OCI-LY3 (cell line): ENCODE data around the gene ZC3H13.

Experiments
- H2AFZ ChIP-seq: fragments of 200-600, 300-600 bp; shearing (Covaris generic); 2 replicates; pipeline ENCODE4 v1.6.0; 2014; ENCODE audit warnings: antibody characterized with exemption, low read depth, low read length
- H3K27ac ChIP-seq: fragments of 200-600, 300-600 bp; sonication (generic); 2 replicates; pipeline ENCODE4 v1.5.1; 2014; ENCODE audit warnings: mild to moderate bottlenecking, low read length, moderate library complexity, mixed read lengths
- H3K27me3 ChIP-seq: fragments of 200-600, 300-600 bp; sonication (generic); 2 replicates; pipeline ENCODE4 v1.6.1; 2014; ENCODE audit warnings: low read depth, low read length, mixed read lengths
- H3K36me3 ChIP-seq: fragments of 200-600, 300-600 bp; sonication (generic); replicated peaks from 2 replicates; pipeline ENCODE3; 2014; ENCODE audit warnings: low read depth, low read length, mixed read lengths
- H3K4me1 ChIP-seq: fragments of 300-600, 200-600 bp; sonication (generic); 2 replicates; pipeline ENCODE4 v1.6.1; 2014; ENCODE audit warnings: low read length, mixed read lengths
- H3K4me2 ChIP-seq: fragments of 200-600, 300-600 bp; sonication (generic); 2 replicates; pipeline ENCODE4 v1.6.1; 2014; ENCODE audit warnings: low read length, mixed read lengths
- H3K4me3 ChIP-seq: fragments of 300-600, 200-600 bp; sonication (generic); 2 replicates; pipeline ENCODE4 v1.5.1; 2014; ENCODE audit warnings: antibody characterized with exemption, mild to moderate bottlenecking, low read length, moderate library complexity
- H3K79me2 ChIP-seq: fragments of 300-600, 200-600 bp; shearing (Covaris generic); 2 replicates; pipeline ENCODE4 v1.6.1; 2014; ENCODE audit warnings: mild to moderate bottlenecking, low read length, mixed read lengths
- H3K9ac ChIP-seq: fragments of 300-600, 200-600 bp; shearing (Covaris generic); 2 replicates; pipeline ENCODE4 v1.6.0; 2014; ENCODE audit warnings: mild to moderate bottlenecking, low read length, moderate library complexity
- H3K9me3 ChIP-seq: fragments of 200-600, 300-600 bp; shearing (Covaris generic); 2 replicates; pipeline ENCODE4 v1.6.1; 2014; ENCODE audit warnings: low read length, mixed read lengths; ENCODE audit not compliant: insufficient read depth
- H4K20me1 ChIP-seq: fragments of 200-600, 300-600 bp; sonication (generic); 2 replicates; pipeline ENCODE4 v1.6.1; 2016; ENCODE audit warnings: low read length, mixed read lengths; ENCODE audit not compliant: insufficient read depth
- CTCF ChIP-seq: fragments of 200-600, 300-600 bp; sonication (generic); IDR thresholded peaks from 2 replicates; pipeline ENCODE4 v1.5.1; 2014; ENCODE audit warnings: antibody characterized with exemption, low read length, low read depth
- EZH2phosphoT487 ChIP-seq: fragments of 200-600 bp; shearing (Covaris generic); IDR thresholded peaks from 2 replicates; pipeline ENCODE4 v1.6.1; 2018; ENCODE audit warnings: antibody characterized with exemption, mixed run types, low read depth

The ZC3H13 gene

DNA sequence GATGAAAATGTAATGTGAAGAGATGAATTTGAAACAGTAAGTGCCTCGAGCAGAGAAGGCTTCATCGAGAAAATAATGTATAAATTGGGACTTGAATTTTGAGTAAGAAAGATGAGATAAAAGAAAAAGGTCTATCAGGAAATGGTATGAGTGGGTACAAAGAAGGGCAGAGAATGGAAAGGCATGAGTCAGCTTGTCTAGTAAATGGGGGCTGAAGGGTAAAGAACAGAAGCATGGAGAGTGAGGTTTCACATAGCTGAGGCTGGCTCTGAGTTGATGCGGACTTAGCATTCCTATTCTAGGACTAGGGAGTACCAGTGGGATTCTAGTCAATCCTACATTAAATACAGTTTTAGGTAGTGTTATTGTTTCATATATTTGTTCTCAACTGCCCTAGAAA is 85.8 kb downstream of the ZC3H13 start:
- Histone ChIP-seq H3K4me1 (no peaks in the 10 kb centered on the region), H3K9ac (no peak overlapping the region), H3K4me2 (no peak overlapping the region), H4K20me1 (no peaks in the 10 kb centered on the region), H3K36me3 (peaks cover 49% of the 10 kb centered on the region), H2AFZ (no peak overlapping the region), H3K9me3 (no peaks in the 10 kb centered on the region), H3K27ac (no peak overlapping the region), H3K27me3 (no peaks in the 10 kb centered on the region), H3K79me2 (no peaks in the 10 kb centered on the region), H3K4me3 (no peak overlapping the region)
- TF ChIP-seq CTCF (no peak), EZH2phosphoT487 (no peak)

DNA sequence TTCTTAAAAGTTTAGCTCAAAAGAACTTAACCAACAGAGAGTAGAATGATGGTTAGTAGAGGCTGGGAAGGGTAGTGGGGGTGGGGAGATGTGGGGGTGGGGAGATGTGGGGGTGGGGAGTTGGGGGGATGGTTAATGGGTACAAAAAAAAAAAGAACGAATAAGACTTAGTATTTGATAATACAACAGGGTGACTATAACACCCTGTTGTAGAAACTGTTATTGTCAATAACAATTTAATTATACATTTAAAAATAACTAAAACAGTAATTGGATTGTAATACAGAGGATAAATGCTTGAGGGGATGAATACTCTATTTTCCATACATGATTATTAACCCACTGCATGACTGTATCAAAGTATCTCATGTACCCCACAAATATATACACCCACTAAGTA is 91.1 kb downstream of the ZC3H13 start:
- H2AFZ ChIP-seq = no peak overlapping the region
- no peak overlapping the region for H3K9ac ChIP-seq
- H3K9me3 ChIP-seq = no peaks in the 10 kb centered on the region
- H3K27me3 ChIP-seq = no peaks in the 10 kb centered on the region
- no peak overlapping the region for H3K27ac ChIP-seq
- H3K4me2 ChIP-seq = no peak overlapping the region
- H4K20me1 ChIP-seq = no peaks in the 10 kb centered on the region
- no peak overlapping the region for H3K4me3 ChIP-seq
- TF ChIP-seq EZH2phosphoT487 (no peak), CTCF (no peak)
- no peaks in the 10 kb centered on the region for H3K79me2 ChIP-seq
- peaks cover 46% of the 10 kb centered on the region for H3K36me3 ChIP-seq
- no peaks in the 10 kb centered on the region for H3K4me1 ChIP-seq

- H3K79me2 ChIP-seq = no peaks in the 10 kb centered on the region
- H2AFZ ChIP-seq = no peak overlapping the region
- no peak overlapping the region for H3K4me3 ChIP-seq
- no peak overlapping the region for H3K9ac ChIP-seq
- no peaks in the 10 kb centered on the region for H3K9me3 ChIP-seq
- H3K36me3 ChIP-seq = peaks cover 29% of the 10 kb centered on the region
- no peak overlapping the region for H3K4me2 ChIP-seq
- H3K27me3 ChIP-seq = no peaks in the 10 kb centered on the region
- peaks cover 6% of the 10 kb centered on the region; the same call in 1 of the 2 replicates for H3K4me1 ChIP-seq
- no peaks in the 10 kb centered on the region; the same call in 1 of the 2 replicates for H4K20me1 ChIP-seq
- TF ChIP-seq CTCF = no peak
- TF ChIP-seq EZH2phosphoT487 = no peak
- no peak overlapping the region for H3K27ac ChIP-seq
Observed at GRCh38 chr13:45954836-45955800, 97.4 kb downstream of the ZC3H13 start.

DNA sequence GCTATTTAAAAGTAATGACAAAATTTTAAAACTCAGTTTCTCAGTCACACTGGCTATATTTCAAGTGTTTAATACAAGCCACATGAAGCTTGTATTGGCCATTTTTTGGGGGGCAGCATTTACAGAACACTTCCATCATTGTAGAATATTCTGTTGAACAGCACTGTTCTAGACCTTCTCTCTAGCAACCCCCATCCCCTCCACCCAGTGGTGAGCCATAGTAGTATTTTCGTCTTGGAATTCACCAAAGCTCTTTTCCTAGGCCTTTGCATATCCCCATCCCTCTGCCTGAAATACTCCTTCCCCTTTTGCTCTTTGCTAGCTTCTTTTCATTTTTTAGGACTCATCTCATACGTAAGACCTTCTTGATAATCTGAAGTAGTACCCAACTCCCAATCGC is 99.5 kb downstream of the ZC3H13 start:
- Histone ChIP-seq H3K9ac (no peak overlapping the region), H4K20me1 (no peaks in the 10 kb centered on the region; the same call in 1 of the 2 replicates), H3K27ac (no peak overlapping the region), H2AFZ (no peak overlapping the region), H3K9me3 (no peaks in the 10 kb centered on the region), H3K27me3 (no peaks in the 10 kb centered on the region), H3K36me3 (peaks cover 23% of the 10 kb centered on the region), H3K79me2 (no peaks in the 10 kb centered on the region), H3K4me1 (peaks cover 6% of the 10 kb centered on the region; the same call in 1 of the 2 replicates), H3K4me2 (no peak overlapping the region), H3K4me3 (no peak overlapping the region)
- TF ChIP-seq CTCF = no peak
- no peak for TF ChIP-seq EZH2phosphoT487
